Endothelial cell (in vitro differentiated cells): ENCODE results near the gene RNASE4. TPM values are rescaled to one million over a fixed set of nuclear protein-coding genes. Genes with fewer than 3 reads are reported as not detected.

ENCODE experiments used
- DNase-seq: peaks from one replicate; pipeline ENCODE4 v3.0.0; 2021; ENCODE audit warnings: low spot score
- H3K27ac Mint-ChIP-seq: one replicate; pipeline ENCODE4 v1.8.0; 2021; ENCODE audit warnings: mixed read lengths, inconsistent platforms; ENCODE audit not compliant: unreplicated experiment
- H3K27me3 Mint-ChIP-seq: one replicate; pipeline ENCODE4 v1.8.0; 2021; ENCODE audit warnings: mild to moderate bottlenecking, moderate library complexity, mixed read lengths, inconsistent platforms; ENCODE audit not compliant: unreplicated experiment
- H3K36me3 Mint-ChIP-seq: one replicate; pipeline ENCODE4 v1.8.0; 2021; ENCODE audit warnings: mild to moderate bottlenecking, low read depth, mixed read lengths, inconsistent platforms; ENCODE audit not compliant: unreplicated experiment
- H3K4me1 Mint-ChIP-seq: one replicate; pipeline ENCODE4 v1.8.0; 2021; ENCODE audit warnings: mild to moderate bottlenecking, mixed read lengths, inconsistent platforms; ENCODE audit not compliant: unreplicated experiment
- H3K4me3 Mint-ChIP-seq: one replicate; pipeline ENCODE4 v1.8.0; 2021; ENCODE audit warnings: mild to moderate bottlenecking, mixed read lengths, inconsistent platforms; ENCODE audit not compliant: unreplicated experiment
- H3K9me3 Mint-ChIP-seq: one replicate; pipeline ENCODE4 v1.8.0; 2021; ENCODE audit warnings: mixed read lengths, inconsistent platforms; ENCODE audit not compliant: unreplicated experiment
- total RNA-seq: library from RNA; stranded (reverse); fragmentation: NEBNext Ultra II Directional; extraction: Animal tissue kit (Norgen Biotek cat#: 25700); gene quantifications from one replicate; pipeline ENCODE4 v1.2.1, GENCODE V29; 2021; ENCODE audit not compliant: unreplicated experiment
- TF ChIP-seq, protein P1 (sequence below): fragments of 200-600 bp; sonication (generic); IDR thresholded peaks from one replicate; pipeline ENCODE4 v1.5.0; 2021; ENCODE audit warnings: antibody characterized with exemption; ENCODE audit not compliant: unreplicated experiment

The RNASE4 gene
- total RNA-seq, 1 donor from 2014 or later = 1.0 TPM

- no peak overlapping the region for H3K4me3 Mint-ChIP-seq
Measured at GRCh38 chr14:20690848-20691640, 6.7 kb downstream of the RNASE4 start.

DNA sequence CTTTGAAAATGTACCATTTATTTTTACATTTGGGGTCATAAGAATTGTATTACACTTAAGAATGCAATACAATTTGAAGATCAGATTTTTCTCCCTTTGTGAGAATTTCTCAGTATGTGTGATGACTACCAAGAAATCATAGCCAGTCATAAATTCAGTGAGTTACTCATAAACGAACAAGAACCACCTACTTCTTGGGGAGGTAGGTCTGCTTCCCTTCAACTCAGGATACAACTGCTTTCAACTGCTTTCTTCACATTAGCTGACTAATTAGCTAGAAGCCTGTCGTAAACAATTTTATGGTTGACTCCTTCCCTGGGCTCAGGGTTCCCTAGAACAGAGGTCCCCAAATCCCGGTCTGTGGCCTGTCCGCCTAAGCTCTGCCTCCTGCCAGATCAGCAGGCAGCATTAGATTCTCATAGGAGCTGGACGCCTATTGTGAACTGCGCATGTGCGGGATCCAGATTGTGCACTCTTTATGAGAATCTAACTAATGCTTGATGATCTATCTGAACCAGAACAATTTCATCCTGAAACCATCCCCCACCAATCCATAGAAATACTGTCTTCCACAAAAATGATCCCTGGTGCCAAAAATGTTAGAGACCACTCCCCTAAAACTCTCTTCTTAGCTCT, 7.9 kb downstream of the RNASE4 start:
- Mint-ChIP-seq H3K4me3 (no peak overlapping the region), H3K4me1 (peaks cover 10% of the 10 kb centered on the region), H3K9me3 (no peaks in the 10 kb centered on the region), H3K27me3 (no peaks in the 10 kb centered on the region), H3K36me3 (no peaks in the 10 kb centered on the region), H3K27ac (no peak overlapping the region)
- no peak for DNase-seq
- TF ChIP-seq, protein P1, sequence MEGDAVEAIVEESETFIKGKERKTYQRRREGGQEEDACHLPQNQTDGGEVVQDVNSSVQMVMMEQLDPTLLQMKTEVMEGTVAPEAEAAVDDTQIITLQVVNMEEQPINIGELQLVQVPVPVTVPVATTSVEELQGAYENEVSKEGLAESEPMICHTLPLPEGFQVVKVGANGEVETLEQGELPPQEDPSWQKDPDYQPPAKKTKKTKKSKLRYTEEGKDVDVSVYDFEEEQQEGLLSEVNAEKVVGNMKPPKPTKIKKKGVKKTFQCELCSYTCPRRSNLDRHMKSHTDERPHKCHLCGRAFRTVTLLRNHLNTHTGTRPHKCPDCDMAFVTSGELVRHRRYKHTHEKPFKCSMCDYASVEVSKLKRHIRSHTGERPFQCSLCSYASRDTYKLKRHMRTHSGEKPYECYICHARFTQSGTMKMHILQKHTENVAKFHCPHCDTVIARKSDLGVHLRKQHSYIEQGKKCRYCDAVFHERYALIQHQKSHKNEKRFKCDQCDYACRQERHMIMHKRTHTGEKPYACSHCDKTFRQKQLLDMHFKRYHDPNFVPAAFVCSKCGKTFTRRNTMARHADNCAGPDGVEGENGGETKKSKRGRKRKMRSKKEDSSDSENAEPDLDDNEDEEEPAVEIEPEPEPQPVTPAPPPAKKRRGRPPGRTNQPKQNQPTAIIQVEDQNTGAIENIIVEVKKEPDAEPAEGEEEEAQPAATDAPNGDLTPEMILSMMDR = no peak

More at GRCh38 chr14:20690848-20691640, 6.7 kb downstream of the RNASE4 start:
- Mint-ChIP-seq H3K9me3 (no peaks in the 10 kb centered on the region), H3K4me1 (peaks cover under 1% of the 10 kb centered on the region), H3K27ac (peak overlapping the region; percentile 72), H3K27me3 (no peaks in the 10 kb centered on the region), H3K36me3 (no peaks in the 10 kb centered on the region)
- DNase-seq = peak; percentile 62
- TF ChIP-seq, protein P1 = peak; percentile 73

DNA sequence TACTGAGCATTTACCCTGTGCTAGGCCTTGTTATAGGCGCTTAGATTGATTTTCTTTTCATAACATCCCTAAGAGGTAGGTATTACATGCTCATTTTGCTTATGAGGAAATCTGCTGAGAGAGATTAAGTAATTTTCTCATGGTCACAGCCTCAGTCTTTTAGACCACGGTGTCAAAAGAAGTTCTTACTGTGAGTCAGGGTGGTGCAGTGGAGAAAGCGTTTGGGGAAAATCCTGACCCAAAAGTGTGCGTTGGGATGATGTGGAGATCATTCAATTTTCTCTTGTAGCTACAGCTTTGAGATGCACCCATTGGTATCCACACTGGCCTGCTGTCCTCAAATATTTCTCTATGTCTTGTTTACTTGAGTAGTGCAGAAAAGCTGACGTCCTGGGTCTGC, 12.4 kb downstream of the RNASE4 start:
- no peaks in the 10 kb centered on the region for H3K9me3 Mint-ChIP-seq
- H3K27ac Mint-ChIP-seq = peak overlapping the region; percentile 54
- H3K4me3 Mint-ChIP-seq = no peak overlapping the region
- no peaks in the 10 kb centered on the region for H3K36me3 Mint-ChIP-seq
- no peak for DNase-seq
- TF ChIP-seq, protein P1 = no peak
- H3K4me1 Mint-ChIP-seq = peaks cover 21% of the 10 kb centered on the region
- H3K27me3 Mint-ChIP-seq = no peaks in the 10 kb centered on the region

DNA sequence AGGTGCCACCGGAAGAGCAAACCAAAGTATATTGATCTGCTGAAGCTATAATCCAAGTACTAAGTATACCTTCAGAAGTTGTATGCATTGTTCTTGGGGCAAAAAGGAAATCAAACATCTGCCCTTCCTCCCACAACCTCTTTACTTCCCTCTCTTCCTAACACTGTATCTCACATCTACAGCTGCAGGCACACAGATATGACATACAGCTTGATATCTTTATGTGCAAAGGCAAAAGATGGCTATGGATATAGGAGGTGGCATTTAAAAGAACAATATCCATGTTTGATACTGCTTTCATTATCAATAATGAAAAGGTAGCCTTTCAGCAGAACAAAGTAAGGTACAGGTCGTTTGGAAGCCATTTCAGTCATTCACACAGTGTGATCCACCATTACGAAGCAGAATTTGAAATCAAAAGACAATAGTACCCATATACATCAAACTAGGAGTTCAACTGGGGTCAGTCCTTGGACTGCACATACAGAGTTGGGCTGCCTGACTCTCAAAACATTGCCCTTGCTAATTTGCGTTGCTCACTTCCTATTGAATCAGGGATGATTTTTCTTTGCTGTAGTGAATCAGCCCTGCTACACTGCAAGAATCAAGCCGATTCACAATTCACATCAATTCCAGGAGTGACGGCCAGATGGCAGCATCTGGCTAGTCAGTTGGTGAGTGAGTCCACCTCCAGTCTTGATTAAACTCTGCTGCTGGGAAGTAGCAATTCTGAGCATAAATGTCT, 13.1 kb downstream of the RNASE4 start:
- no peak overlapping the region for H3K4me3 Mint-ChIP-seq
- TF ChIP-seq, protein P1 = peak; percentile 80
- H3K27ac Mint-ChIP-seq = no peak overlapping the region

More for the DNA sequence above, 13.1 kb downstream of the RNASE4 start:
- peaks cover 21% of the 10 kb centered on the region for H3K4me1 Mint-ChIP-seq
- H3K27me3 Mint-ChIP-seq = no peaks in the 10 kb centered on the region
- DNase-seq = peak; percentile 74
- no peaks in the 10 kb centered on the region for H3K36me3 Mint-ChIP-seq
- no peaks in the 10 kb centered on the region for H3K9me3 Mint-ChIP-seq
